ENCODE data around the gene CROCC2.

The CROCC2 gene

GRCh38 chr2:240892356-240892755 is 13.8 kb upstream of the CROCC2 start:
- DNase-seq: no peak

DNA sequence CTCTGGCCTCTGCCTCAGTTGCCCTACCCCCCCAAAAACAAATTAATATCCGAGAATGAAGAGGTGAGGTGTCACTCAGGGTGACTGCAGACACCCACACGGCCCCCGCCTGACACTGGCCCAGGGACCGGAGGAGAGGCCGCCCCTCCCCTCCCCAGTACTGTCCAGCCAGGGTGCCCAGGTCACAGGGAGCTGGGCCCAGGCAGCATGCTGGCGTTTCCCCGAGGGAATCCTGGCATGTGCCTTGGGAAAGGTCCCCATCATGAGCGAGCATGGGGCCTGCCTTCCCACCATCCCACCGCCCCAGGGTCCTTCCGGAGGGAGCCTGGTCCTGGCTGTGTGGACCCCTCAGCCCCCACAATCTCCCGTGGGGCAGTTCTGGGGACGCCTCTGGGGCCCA is 13.2 kb upstream of the CROCC2 start:
- no peak for DNase-seq

GRCh38 chr2:240893363-240893844 is 12.7 kb upstream of the CROCC2 start:
- peak; percentile 17 for DNase-seq

DNA sequence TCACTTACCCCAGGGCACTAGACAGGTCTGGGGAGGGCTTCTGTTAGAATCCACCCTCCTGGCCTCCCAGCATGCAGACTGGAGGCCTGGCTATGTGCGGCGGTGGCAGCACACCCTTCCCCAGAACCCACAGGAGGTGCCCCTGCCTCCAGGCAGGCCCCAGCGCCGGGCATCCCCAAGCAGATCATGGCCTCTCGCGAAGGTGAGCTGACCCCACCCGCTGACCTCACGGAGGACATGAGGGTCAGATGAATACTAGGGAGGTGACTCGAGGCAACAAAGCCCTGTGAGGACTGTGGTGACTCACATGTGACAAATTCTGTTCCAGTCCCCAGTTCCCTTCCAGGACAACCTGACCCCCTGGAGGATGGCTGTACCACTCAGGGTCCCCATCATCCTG is 12.1 kb upstream of the CROCC2 start:
- DNase-seq: peak; percentile 15

DNA sequence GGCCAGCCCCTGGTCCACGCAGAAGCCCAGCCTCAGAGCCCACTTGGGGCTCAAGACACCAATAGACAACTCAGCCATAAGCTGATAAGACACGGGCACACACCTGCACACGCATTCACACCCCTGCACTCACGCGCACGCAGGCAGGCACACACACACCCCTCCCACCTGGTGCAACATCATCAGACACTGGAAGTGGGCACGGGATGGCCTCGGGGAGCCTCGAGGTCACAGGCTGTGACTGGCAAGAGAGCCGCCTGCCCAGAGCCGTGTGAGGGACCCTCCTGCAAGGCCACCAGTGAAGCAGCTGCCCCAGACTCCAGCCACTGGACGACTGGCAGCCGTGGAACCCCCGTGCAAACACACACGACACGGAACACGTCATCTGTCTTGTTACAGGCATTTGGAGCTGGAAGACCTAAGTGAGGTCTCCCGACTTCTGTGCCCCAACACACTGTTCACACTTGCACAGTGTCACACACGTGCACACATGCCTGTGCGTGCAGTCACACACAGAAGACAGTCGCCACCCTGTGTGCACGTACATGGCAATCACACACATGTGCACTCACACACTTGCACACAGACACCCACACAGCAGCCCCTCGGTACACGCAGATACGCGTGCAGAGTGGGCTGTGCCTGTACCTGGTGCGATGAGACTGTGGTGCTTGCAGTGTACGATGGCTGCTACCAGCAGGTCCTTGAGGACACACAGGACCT is 11.1 kb upstream of the CROCC2 start:
- no peak for DNase-seq

GRCh38 chr2:240895656-240896388 is 10.3 kb upstream of the CROCC2 start, which contains the start of gene MAB21L4:
Gene MAB21L4 (minus strand): TSS chr2:240896156. CDS start chr2:240895997, 159 bp downstream.
- no peak for DNase-seq

DNA sequence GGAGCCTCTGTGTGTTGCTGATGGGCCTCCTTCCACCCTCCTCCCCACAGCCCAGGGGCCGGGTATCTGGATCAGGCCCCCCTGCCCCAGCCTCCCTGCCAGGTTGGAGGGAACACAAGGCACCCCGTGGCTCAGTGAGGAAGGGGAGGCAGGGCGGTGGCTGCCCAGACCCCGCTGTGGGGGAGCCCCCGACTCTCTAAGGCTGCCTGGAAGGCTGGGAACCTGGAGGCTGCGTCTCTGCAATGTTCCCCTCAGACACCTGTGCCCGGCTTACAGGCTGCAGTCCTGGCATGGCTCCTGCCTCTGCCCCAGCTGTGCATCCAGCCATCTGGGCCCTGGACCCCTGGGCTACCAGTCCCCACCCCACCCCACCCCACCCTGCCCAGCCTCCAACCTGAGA is 9.7 kb upstream of the CROCC2 start:
- DNase-seq: no peak

DNA sequence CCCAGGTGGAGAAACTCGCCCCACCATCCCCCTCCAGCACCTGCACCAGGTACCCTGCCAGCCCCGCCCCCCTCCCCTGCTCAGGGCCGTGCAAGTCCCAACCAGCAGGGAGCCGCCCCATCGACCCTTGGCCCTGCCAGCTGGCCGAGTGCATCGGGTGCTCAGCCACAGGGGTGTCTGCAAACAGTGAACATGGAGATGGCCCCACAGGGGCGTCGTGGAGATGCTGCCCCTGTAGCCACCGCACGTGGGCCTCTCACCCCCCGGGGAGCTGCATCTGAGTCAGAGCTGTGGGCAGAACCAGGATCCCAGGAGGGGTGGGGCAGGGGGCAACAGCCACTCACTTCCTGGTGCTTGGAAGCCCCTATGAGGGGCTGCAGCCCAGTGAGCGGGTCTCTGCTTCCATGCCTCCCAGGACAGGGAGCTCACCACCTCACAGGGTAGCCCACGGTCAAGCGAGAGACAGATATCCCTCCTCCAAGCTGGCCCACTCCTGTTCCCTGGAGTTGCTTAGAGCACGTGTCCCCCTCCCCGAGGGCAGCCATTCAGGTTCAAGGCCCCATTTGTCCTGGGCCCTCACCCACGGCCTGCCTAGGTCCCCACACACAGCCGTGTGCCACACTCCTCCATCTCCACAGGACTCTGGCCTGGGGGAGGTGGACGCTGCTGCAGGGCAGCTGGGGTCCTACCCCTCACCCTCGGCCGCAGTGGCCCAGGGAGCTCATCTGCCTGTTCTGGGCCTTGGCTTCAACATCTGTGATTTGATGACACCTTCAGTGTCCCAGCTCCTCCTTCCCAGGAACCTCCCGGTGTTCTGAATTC is 9.1 kb upstream of the CROCC2 start:
- DNase-seq: no peak

DNA sequence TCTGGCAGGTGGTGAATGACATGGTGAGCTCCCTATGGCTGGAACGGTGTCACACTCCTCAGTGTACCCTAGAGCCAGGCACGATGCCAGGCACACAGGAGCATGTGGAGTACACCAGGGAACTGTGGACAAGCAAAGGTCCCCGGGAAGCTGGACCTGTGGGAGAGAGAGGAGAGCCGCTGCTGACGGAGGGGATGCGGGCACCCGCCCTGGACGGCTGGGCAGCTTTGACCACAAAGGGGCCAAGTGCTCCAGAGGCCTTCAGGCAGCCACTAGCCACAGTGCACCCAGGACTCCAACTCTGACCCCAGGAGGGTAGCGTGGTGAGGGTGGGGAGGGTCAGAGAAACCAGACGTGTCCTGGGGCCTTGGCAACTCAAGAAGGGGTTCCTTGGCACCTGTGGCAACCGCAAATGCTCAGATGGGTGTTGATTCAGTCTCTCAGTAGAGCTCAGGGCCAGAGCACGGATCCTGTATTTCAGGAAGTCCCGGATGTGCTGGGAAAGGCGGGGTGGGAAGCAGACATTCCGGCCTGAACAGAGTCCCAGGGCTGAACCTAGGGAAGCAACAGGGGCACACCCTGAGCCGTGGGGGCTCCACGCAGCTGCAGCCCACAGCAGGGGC is 7.9 kb upstream of the CROCC2 start:
- DNase-seq: no peak

DNA sequence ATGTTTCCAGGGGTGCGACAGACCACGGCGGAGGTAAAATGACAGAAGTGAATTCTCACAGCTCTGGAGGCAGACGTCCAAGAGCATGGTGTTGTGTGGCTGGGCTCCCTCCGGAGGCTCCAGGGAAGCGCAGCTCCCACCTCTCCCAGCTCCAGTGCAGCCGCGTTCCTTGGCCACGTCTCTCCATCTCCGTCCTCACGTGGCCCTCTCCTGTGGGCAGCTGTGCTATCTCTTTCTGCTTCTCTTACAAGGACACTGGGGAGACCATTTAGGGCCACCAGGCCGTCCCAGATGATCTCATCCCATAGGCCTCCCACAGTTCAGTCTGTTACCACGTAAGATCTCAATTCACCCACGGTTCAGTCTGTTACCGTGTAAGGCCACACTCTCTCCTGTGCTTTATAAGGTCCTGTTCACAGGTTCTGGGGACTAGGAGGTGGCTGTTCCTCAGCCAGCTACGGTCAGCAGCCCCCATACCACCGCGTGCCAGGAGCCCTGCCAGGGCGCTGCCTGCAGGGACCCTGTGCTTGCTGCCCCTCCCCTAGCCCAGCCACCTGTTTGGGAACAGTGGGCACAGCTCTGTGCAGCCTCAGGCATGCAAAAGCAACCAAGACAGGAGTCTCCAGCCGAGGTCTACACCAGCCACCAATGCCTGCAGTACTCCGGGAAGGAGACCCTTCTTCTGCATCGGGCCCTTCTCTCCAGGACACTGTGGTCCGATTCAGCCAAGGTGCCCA is 7.2 kb upstream of the CROCC2 start:
- peak; percentile 13 for DNase-seq

DNA sequence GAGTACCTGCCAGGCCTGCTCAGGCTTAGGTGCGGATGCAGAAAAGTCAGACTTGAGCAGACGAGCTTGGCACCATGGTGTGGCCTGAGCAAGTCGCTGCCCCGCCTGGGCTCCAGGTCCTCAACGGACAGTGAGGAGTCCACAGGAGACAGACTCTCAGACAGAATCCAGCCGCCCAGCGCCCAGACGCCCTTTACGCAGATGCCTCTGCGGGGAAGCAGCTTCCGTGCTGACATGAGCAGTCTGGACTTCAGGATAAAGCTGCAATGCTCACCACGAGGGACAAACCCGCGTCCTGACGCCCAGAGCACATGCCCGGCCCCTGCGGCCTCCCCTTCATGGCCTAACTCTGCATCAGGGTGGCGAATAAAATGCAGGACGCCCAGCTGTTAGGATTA is 6.7 kb upstream of the CROCC2 start:
- no peak for DNase-seq

DNA sequence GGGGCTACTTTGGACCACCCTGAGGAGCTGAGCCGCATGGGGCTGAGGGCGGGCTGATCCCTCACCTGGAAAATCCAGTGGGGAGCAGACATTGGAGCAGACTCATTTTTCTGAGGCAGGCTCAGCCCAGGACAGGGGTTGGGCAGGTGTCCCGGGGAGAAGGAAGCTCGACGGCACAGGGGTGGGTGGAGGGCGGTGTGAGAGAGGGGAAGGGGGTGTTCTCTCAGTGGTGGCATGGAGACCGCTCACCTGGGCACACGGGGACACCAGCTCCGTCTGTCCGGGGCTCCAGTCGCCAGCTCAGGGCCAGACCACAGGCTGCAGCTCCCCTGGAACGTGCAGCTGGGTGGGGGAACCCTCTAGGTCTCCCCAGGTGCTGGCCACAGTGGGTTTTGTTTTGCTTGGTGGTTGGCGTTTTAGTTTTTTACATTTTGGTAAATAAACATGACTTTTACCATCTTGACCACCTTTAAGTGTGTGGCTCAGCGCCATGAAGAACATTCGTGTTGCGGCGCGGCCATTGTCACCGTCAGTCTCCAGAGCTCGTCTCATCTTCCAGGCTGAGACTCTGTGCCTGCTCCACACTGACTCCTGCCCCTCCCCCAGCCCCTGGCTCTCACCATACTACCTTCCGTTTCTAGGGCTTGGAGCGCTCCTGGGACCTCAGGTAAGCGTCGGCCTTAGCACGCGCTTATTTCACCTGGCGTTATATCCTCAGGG is 5.8 kb upstream of the CROCC2 start:
- no peak for DNase-seq

DNA sequence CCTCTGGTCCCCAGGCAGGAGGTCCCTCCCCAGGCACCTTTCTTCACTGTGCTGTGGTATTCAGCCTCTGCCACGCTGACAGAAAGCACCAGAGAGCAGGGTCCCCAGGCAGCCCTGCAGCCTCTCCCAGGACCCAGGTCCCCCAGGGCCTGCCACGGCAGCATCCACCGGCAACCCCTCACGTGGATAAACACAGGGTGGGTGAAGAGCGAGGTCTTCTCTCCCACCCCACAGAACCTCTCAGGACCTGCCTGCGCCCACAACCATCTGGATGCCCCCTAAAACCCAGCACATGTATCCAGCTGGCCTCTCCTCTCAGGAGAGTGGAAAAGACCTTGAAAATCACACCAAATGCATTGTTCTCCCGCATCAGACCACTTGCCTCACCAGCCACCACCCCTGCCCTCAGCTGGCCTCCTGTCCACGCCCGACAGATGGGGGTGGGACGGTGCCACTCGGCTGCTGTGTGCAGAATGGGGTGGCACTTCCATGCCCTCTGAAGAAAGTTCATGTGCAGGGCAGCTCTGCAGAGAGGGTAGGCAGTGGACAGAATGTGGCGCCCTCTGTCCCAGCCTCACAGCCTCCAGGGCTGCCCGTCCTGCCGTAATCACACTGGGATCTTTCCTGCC is 4.0 kb upstream of the CROCC2 start:
- no peak for DNase-seq

DNA sequence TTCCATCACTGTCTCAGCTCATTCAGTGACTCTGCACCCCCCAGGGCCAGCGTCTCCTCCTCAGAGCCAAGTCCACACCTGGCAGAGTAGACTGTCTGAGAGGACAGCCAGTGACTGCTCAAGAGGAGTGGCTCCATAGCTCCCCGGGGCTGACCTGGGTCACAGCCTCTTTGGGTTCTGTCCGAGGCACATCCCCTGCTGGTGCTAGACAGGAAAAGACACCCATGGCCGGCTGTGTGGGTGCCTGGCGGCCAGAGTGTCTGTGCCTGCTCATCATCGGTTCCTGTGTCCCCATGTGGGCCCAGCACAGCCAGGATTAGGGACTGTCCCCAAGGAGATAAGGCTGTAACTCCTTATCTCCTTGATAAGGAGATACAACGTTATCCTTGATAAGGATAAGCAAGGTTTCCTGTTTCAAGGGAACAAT is 3.5 kb upstream of the CROCC2 start:
- DNase-seq: no peak

- no peak for DNase-seq
Measured at GRCh38 chr2:240903191-240904060, 2.7 kb upstream of the CROCC2 start.

GRCh38 chr2:240904216-240905175 is 1.6 kb upstream of the CROCC2 start:
- no peak for DNase-seq

DNA sequence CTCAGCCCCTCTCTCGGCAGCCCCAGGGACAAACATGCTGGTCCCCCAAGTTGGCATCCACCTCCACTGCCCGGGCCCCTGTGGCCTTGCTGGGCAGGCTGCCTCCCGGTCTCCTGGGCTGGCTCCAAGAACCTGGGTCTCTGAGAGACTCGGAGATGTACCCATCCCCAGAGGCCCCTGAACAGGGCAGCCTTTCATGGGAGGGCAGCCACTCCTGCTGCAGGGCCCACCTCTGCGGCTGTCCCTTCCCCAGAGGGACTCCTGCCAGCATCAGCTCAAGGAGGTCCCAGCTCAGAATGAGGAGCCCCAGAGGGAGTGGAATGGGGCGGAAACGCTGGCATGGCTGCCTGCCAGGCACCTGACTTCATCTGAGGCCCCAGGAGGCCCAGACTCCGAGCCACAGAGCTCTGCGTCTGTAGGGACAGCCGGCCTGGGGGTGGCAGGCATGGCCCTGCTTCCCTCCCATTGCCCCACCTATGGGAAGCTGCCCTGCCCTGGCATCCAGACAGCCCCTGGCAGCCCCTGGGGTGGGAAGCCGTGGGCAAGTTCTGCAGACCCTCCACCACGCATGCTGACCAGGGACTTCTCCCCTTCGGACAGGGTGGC is 857 bp upstream of the CROCC2 start:
- DNase-seq: no peak
